Activated naive CD8-positive, alpha-beta T cell (primary cell): ENCODE results near the gene ACR.

Experiments used
- H3K27ac Mint-ChIP-seq: one replicate; pipeline ENCODE4 v1.8.0; 2021; ENCODE audit warnings: mixed read lengths
- H3K27me3 Mint-ChIP-seq: one replicate; pipeline ENCODE4 v1.8.0; 2021; ENCODE audit warnings: mixed read lengths
- H3K36me3 Mint-ChIP-seq: one replicate; pipeline ENCODE4 v1.8.0; 2021; ENCODE audit warnings: mixed read lengths
- H3K4me1 Mint-ChIP-seq: one replicate; pipeline ENCODE4 v1.8.0; 2021; ENCODE audit warnings: low read depth, mixed read lengths
- H3K4me3 Mint-ChIP-seq: one replicate; pipeline ENCODE4 v1.8.0; 2021; ENCODE audit warnings: mild to moderate bottlenecking, mixed read lengths
- H3K9me3 Mint-ChIP-seq: one replicate; pipeline ENCODE4 v1.8.0; 2021; ENCODE audit warnings: low read depth, mixed read lengths

ACR gene

GRCh38 chr22:50710221-50710620, 27.8 kb upstream of the ACR start:
- H3K4me3 Mint-ChIP-seq, result no peak overlapping the region
- no peaks in the 10 kb centered on the region for H3K4me1 Mint-ChIP-seq
- no peaks in the 10 kb centered on the region for H3K36me3 Mint-ChIP-seq
- no peak overlapping the region for H3K27ac Mint-ChIP-seq
- no peaks in the 10 kb centered on the region for H3K9me3 Mint-ChIP-seq
- no peaks in the 10 kb centered on the region for H3K27me3 Mint-ChIP-seq

GRCh38 chr22:50710886-50711285, 27.1 kb upstream of the ACR start:
- Mint-ChIP-seq H3K27me3 (no peaks in the 10 kb centered on the region), H3K4me1 (no peaks in the 10 kb centered on the region), H3K36me3 (no peaks in the 10 kb centered on the region), H3K4me3 (no peak overlapping the region), H3K9me3 (no peaks in the 10 kb centered on the region), H3K27ac (no peak overlapping the region)

- H3K36me3 Mint-ChIP-seq, result no peaks in the 10 kb centered on the region
- H3K4me1 Mint-ChIP-seq, result no peaks in the 10 kb centered on the region
- no peak overlapping the region for H3K4me3 Mint-ChIP-seq
- H3K9me3 Mint-ChIP-seq, result no peaks in the 10 kb centered on the region
- H3K27me3 Mint-ChIP-seq, result no peaks in the 10 kb centered on the region
- H3K27ac Mint-ChIP-seq, result no peak overlapping the region
These were observed 26.3 kb upstream of the ACR start for GRCh38 chr22:50711446-50712340.

GRCh38 chr22:50712341-50713007, 25.5 kb upstream of the ACR start:
- Mint-ChIP-seq H3K4me1 (no peaks in the 10 kb centered on the region), H3K27ac (no peak overlapping the region), H3K4me3 (no peak overlapping the region), H3K27me3 (no peaks in the 10 kb centered on the region), H3K36me3 (no peaks in the 10 kb centered on the region), H3K9me3 (no peaks in the 10 kb centered on the region)

- H3K4me3 Mint-ChIP-seq, result no peak overlapping the region
- H3K36me3 Mint-ChIP-seq, result no peaks in the 10 kb centered on the region
- no peak overlapping the region for H3K27ac Mint-ChIP-seq
- H3K27me3 Mint-ChIP-seq, result no peaks in the 10 kb centered on the region
- H3K4me1 Mint-ChIP-seq, result no peaks in the 10 kb centered on the region
- no peaks in the 10 kb centered on the region for H3K9me3 Mint-ChIP-seq
These were observed 25.0 kb upstream of the ACR start for GRCh38 chr22:50713008-50713385.

- Mint-ChIP-seq H3K27ac (no peak overlapping the region), H3K9me3 (no peaks in the 10 kb centered on the region), H3K4me1 (no peaks in the 10 kb centered on the region), H3K4me3 (no peak overlapping the region), H3K36me3 (no peaks in the 10 kb centered on the region), H3K27me3 (no peaks in the 10 kb centered on the region)
These were observed 24.4 kb upstream of the ACR start for GRCh38 chr22:50713571-50714056.

GRCh38 chr22:50714150-50714549, 23.9 kb upstream of the ACR start:
- Mint-ChIP-seq H3K4me1 (no peaks in the 10 kb centered on the region), H3K36me3 (no peaks in the 10 kb centered on the region), H3K27ac (no peak overlapping the region), H3K27me3 (no peaks in the 10 kb centered on the region), H3K9me3 (no peaks in the 10 kb centered on the region), H3K4me3 (no peak overlapping the region)

- Mint-ChIP-seq H3K4me3 (no peak overlapping the region), H3K27ac (no peak overlapping the region), H3K4me1 (no peaks in the 10 kb centered on the region)
These were observed 23.3 kb upstream of the ACR start for GRCh38 chr22:50714631-50715179.

GRCh38 chr22:50715250-50715649, 22.8 kb upstream of the ACR start:
- H3K27ac Mint-ChIP-seq, result no peak overlapping the region
- H3K27me3 Mint-ChIP-seq, result no peaks in the 10 kb centered on the region
- no peaks in the 10 kb centered on the region for H3K36me3 Mint-ChIP-seq
- no peaks in the 10 kb centered on the region for H3K4me1 Mint-ChIP-seq
- H3K9me3 Mint-ChIP-seq, result no peaks in the 10 kb centered on the region
- no peak overlapping the region for H3K4me3 Mint-ChIP-seq

More at GRCh38 chr22:50714631-50715179, 23.3 kb upstream of the ACR start:
- H3K27me3 Mint-ChIP-seq, result no peaks in the 10 kb centered on the region
- H3K36me3 Mint-ChIP-seq, result no peaks in the 10 kb centered on the region
- H3K9me3 Mint-ChIP-seq, result no peaks in the 10 kb centered on the region

- H3K36me3 Mint-ChIP-seq, result no peaks in the 10 kb centered on the region
- no peak overlapping the region for H3K27ac Mint-ChIP-seq
- no peaks in the 10 kb centered on the region for H3K9me3 Mint-ChIP-seq
- no peak overlapping the region for H3K4me3 Mint-ChIP-seq
- no peaks in the 10 kb centered on the region for H3K27me3 Mint-ChIP-seq
- no peaks in the 10 kb centered on the region for H3K4me1 Mint-ChIP-seq
These were observed 22.2 kb upstream of the ACR start for GRCh38 chr22:50715776-50716175.

- H3K27me3 Mint-ChIP-seq, result no peaks in the 10 kb centered on the region
These were observed 21.5 kb upstream of the ACR start for GRCh38 chr22:50716290-50717024.

GRCh38 chr22:50717709-50718351, 20.2 kb upstream of the ACR start:
- Mint-ChIP-seq H3K27me3 (no peaks in the 10 kb centered on the region), H3K27ac (no peak overlapping the region), H3K4me3 (no peak overlapping the region), H3K4me1 (no peaks in the 10 kb centered on the region), H3K9me3 (no peaks in the 10 kb centered on the region), H3K36me3 (no peaks in the 10 kb centered on the region)

More at GRCh38 chr22:50716290-50717024, 21.5 kb upstream of the ACR start:
- Mint-ChIP-seq H3K36me3 (no peaks in the 10 kb centered on the region), H3K9me3 (no peaks in the 10 kb centered on the region), H3K4me1 (no peaks in the 10 kb centered on the region), H3K4me3 (no peak overlapping the region), H3K27ac (no peak overlapping the region)

GRCh38 chr22:50718352-50718709, 19.7 kb upstream of the ACR start:
- H3K36me3 Mint-ChIP-seq, result no peaks in the 10 kb centered on the region
- H3K4me1 Mint-ChIP-seq, result no peaks in the 10 kb centered on the region
- H3K4me3 Mint-ChIP-seq, result no peak overlapping the region
- no peaks in the 10 kb centered on the region for H3K9me3 Mint-ChIP-seq
- H3K27ac Mint-ChIP-seq, result no peak overlapping the region
- no peaks in the 10 kb centered on the region for H3K27me3 Mint-ChIP-seq

- H3K4me1 Mint-ChIP-seq, result no peaks in the 10 kb centered on the region
- no peak overlapping the region for H3K4me3 Mint-ChIP-seq
- H3K9me3 Mint-ChIP-seq, result no peaks in the 10 kb centered on the region
- no peak overlapping the region for H3K27ac Mint-ChIP-seq
- H3K27me3 Mint-ChIP-seq, result no peaks in the 10 kb centered on the region
- no peaks in the 10 kb centered on the region for H3K36me3 Mint-ChIP-seq
These were observed 18.1 kb upstream of the ACR start for GRCh38 chr22:50719814-50720300.
